ENCODE results near the gene NFIA.

Gene NFIA

DNA sequence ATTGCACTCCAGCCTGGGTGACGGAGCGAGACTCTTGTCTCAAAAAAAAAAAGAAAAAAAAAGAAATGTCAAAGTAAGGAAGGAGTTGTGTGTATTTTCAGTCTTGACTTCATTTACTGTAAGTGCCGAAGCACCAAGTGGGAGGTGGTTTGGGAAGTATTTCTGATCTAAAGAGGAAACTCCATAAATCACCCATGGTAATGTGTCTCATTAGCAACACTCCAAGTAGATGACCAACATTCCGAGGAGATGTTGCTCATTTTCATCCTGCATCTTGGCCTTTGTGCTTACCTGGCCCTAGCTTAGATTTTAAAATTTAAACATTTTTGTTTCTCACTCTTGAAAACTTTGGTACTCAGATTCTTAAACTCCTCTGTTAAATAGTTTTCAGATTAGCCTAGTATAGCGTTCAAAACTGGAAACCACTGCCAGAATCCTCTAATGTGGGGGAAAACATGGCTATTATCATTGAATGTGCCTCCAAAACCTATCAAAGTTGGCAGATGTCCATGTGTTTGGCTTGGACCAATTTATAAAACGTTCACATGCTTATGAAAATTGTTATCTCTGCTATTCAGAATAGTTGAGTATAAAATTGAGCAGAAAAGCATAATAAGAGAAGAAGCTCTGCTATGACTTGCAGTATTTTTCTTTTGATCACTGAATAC is 110.4 kb downstream of the NFIA start (continued):
- TF ChIP-seq RBAK (tag by site-specific recombination; IDR thresholded peaks at IDR 0.05), result no peak

DNA sequence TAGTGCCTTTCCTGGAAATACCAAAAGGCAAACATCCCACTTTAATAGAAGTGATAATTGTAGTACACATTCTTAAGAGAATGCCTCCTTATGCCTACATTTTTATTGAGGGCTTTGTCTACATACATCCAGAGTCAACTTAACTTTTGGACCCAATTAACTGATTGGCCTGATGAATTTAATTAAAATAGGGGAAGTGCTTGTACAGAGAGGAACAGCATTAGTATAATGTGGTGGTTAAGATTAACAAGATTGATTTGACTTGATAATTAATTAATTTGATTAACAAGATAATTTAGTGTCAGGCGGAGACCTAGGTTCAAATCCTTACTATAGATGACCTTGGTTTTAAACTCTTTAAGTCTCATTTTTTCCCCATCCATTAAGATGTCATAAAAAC is 111.4 kb downstream of the NFIA start:
- Histone ChIP-seq H3K4me3 (ENCODE audit: low read depth, low read length) (no peak overlapping the region), H3K36me3 (ENCODE audit: control insufficient read depth in 2 of 2, insufficient read depth in 1 of 2, low read length in 2 of 2) (no peaks in the 10 kb centered on the region), H3K27ac (ENCODE audit: extremely low read depth, low read depth, low read length) (no peak overlapping the region), H3K4me1 (ENCODE audit: control insufficient read depth, insufficient read depth, low read length) (0 out of 2 replicates have a peak, but pooled peaks cover 8% of the 10 kb centered on the region), H3K9me3 (ENCODE audit: control insufficient read depth, insufficient read depth, low read depth, low read length) (no peaks in the 10 kb centered on the region)
- ChIA-PET CTCF (no interaction called here), POLR2A (no interaction called here)
- TF ChIP-seq TRIM28 (IDR thresholded peaks at IDR 0.05; ENCODE audit: borderline replicate concordance, low read length) (no peak), ZNF785 (tag by site-specific recombination; IDR thresholded peaks at IDR 0.05) (no peak), ZNF114 (tag by site-specific recombination; IDR thresholded peaks at IDR 0.05) (no peak), BCL11B (tag by site-specific recombination; IDR thresholded peaks at IDR 0.05; ENCODE audit: low read depth) (no peak), OSR2 (tag by site-specific recombination; IDR thresholded peaks at IDR 0.05) (no peak)
- TF ChIP-seq, protein P1, sequence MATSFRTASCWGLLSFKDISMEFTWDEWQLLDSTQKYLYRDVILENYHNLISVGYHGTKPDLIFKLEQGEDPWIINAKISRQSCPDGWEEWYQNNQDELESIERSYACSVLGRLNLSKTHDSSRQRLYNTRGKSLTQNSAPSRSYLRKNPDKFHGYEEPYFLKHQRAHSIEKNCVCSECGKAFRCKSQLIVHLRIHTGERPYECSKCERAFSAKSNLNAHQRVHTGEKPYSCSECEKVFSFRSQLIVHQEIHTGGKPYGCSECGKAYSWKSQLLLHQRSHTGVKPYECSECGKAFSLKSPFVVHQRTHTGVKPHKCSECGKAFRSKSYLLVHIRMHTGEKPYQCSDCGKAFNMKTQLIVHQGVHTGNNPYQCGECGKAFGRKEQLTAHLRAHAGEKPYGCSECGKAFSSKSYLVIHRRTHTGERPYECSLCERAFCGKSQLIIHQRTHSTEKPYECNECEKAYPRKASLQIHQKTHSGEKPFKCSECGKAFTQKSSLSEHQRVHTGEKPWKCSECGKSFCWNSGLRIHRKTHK (tag by site-specific recombination; IDR thresholded peaks at IDR 0.05), result no peak
- TF ChIP-seq, protein P2, sequence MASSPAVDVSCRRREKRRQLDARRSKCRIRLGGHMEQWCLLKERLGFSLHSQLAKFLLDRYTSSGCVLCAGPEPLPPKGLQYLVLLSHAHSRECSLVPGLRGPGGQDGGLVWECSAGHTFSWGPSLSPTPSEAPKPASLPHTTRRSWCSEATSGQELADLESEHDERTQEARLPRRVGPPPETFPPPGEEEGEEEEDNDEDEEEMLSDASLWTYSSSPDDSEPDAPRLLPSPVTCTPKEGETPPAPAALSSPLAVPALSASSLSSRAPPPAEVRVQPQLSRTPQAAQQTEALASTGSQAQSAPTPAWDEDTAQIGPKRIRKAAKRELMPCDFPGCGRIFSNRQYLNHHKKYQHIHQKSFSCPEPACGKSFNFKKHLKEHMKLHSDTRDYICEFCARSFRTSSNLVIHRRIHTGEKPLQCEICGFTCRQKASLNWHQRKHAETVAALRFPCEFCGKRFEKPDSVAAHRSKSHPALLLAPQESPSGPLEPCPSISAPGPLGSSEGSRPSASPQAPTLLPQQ (tag by site-specific recombination; IDR thresholded peaks at IDR 0.05), result no peak

DNA sequence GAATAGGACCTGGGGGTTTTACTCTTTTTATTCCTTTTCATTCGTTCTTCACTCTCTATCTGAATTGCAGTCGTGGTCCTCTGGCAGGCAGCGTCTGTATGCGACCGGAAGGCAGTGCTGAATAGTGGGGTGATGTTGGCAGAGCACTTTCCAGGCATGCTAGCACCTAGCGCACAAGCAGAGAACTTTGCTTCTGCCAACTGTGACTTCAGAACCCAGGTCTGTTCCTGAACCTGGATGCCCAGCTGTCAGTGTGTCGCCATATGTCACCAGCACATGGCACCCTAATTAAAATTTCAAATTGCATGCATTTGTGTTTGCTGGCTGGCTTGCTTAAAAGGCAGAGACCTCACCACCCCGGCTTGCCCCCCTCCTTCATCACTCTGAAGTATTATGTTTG is 116.2 kb downstream of the NFIA start:
- ChIA-PET POLR2A (no interaction called here), CTCF (interaction anchor here (0.7 kb wide), 1 partner anchor 757 kb away, joined by 3 read pairs; no protein-coding TSS in a partner anchor)
- Histone ChIP-seq H3K36me3 (ENCODE audit: control insufficient read depth in 2 of 2, insufficient read depth in 1 of 2, low read length in 2 of 2) (no peaks in the 10 kb centered on the region), H3K4me1 (ENCODE audit: control insufficient read depth, insufficient read depth, low read length) (peaks cover 10% of the 10 kb centered on the region; the same call in 1 of the 2 replicates), H3K9me3 (ENCODE audit: control insufficient read depth, insufficient read depth, low read depth, low read length) (no peaks in the 10 kb centered on the region), H3K27ac (ENCODE audit: extremely low read depth, low read depth, low read length) (no peak overlapping the region), H3K4me3 (ENCODE audit: low read depth, low read length) (no peak overlapping the region)
- TF ChIP-seq SALL2 (tag by site-specific recombination; IDR thresholded peaks at IDR 0.05; ENCODE audit: borderline replicate concordance) (no peak), ZNF214 (tag by site-specific recombination; IDR thresholded peaks at IDR 0.05; ENCODE audit: borderline replicate concordance) (no peak), REPIN1 (tag by site-specific recombination; IDR thresholded peaks at IDR 0.05; ENCODE audit: low read depth) (no peak), ZNF626 (tag by site-specific recombination; IDR thresholded peaks at IDR 0.05) (no peak), ZNF302 (tag by site-specific recombination; IDR thresholded peaks at IDR 0.05; ENCODE audit: low read depth) (no peak)
- TF ChIP-seq, protein P3, sequence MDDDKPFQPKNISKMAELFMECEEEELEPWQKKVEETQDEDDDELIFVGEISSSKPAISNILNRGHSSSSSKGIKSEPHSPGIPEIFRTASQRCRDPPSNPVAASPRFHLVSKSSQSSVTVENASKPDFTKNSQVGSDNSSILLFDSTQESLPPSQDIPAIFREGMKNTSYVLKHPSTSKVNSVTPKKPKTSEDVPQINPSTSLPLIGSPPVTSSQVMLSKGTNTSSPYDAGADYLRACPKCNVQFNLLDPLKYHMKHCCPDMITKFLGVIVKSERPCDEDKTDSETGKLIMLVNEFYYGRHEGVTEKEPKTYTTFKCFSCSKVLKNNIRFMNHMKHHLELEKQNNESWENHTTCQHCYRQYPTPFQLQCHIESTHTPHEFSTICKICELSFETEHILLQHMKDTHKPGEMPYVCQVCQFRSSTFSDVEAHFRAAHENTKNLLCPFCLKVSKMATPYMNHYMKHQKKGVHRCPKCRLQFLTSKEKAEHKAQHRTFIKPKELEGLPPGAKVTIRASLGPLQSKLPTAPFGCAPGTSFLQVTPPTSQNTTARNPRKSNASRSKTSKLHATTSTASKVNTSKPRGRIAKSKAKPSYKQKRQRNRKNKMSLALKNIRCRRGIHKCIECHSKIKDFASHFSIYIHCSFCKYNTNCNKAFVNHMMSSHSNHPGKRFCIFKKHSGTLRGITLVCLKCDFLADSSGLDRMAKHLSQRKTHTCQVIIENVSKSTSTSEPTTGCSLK (tag by site-specific recombination; IDR thresholded peaks at IDR 0.05), result no peak
- TF ChIP-seq, protein P4, sequence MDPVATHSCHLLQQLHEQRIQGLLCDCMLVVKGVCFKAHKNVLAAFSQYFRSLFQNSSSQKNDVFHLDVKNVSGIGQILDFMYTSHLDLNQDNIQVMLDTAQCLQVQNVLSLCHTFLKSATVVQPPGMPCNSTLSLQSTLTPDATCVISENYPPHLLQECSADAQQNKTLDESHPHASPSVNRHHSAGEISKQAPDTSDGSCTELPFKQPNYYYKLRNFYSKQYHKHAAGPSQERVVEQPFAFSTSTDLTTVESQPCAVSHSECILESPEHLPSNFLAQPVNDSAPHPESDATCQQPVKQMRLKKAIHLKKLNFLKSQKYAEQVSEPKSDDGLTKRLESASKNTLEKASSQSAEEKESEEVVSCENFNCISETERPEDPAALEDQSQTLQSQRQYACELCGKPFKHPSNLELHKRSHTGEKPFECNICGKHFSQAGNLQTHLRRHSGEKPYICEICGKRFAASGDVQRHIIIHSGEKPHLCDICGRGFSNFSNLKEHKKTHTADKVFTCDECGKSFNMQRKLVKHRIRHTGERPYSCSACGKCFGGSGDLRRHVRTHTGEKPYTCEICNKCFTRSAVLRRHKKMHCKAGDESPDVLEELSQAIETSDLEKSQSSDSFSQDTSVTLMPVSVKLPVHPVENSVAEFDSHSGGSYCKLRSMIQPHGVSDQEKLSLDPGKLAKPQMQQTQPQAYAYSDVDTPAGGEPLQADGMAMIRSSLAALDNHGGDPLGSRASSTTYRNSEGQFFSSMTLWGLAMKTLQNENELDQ (tag by site-specific recombination; IDR thresholded peaks at IDR 0.05; ENCODE audit: low read depth), result no peak
- TF ChIP-seq, protein P5, sequence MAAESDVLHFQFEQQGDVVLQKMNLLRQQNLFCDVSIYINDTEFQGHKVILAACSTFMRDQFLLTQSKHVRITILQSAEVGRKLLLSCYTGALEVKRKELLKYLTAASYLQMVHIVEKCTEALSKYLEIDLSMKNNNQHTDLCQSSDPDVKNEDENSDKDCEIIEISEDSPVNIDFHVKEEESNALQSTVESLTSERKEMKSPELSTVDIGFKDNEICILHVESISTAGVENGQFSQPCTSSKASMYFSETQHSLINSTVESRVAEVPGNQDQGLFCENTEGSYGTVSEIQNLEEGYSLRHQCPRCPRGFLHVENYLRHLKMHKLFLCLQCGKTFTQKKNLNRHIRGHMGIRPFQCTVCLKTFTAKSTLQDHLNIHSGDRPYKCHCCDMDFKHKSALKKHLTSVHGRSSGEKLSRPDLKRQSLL (tag by site-specific recombination; IDR thresholded peaks at IDR 0.05), result no peak
- TF ChIP-seq, protein P6, sequence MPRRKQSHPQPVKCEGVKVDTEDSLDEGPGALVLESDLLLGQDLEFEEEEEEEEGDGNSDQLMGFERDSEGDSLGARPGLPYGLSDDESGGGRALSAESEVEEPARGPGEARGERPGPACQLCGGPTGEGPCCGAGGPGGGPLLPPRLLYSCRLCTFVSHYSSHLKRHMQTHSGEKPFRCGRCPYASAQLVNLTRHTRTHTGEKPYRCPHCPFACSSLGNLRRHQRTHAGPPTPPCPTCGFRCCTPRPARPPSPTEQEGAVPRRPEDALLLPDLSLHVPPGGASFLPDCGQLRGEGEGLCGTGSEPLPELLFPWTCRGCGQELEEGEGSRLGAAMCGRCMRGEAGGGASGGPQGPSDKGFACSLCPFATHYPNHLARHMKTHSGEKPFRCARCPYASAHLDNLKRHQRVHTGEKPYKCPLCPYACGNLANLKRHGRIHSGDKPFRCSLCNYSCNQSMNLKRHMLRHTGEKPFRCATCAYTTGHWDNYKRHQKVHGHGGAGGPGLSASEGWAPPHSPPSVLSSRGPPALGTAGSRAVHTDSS (tag by site-specific recombination; IDR thresholded peaks at IDR 0.05), result no peak
- TF ChIP-seq, protein P7, sequence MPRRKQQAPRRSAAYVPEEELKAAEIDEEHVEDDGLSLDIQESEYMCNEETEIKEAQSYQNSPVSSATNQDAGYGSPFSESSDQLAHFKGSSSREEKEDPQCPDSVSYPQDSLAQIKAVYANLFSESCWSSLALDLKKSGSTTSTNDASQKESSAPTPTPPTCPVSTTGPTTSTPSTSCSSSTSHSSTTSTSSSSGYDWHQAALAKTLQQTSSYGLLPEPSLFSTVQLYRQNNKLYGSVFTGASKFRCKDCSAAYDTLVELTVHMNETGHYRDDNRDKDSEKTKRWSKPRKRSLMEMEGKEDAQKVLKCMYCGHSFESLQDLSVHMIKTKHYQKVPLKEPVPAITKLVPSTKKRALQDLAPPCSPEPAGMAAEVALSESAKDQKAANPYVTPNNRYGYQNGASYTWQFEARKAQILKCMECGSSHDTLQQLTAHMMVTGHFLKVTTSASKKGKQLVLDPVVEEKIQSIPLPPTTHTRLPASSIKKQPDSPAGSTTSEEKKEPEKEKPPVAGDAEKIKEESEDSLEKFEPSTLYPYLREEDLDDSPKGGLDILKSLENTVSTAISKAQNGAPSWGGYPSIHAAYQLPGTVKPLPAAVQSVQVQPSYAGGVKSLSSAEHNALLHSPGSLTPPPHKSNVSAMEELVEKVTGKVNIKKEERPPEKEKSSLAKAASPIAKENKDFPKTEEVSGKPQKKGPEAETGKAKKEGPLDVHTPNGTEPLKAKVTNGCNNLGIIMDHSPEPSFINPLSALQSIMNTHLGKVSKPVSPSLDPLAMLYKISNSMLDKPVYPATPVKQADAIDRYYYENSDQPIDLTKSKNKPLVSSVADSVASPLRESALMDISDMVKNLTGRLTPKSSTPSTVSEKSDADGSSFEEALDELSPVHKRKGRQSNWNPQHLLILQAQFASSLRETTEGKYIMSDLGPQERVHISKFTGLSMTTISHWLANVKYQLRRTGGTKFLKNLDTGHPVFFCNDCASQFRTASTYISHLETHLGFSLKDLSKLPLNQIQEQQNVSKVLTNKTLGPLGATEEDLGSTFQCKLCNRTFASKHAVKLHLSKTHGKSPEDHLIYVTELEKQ (tag by site-specific recombination; IDR thresholded peaks at IDR 0.05; ENCODE audit: borderline replicate concordance), result no peak

All from HEK293 (cell line).